ENCODE data around the gene KCNK5.

KCNK5 gene

GRCh38 chr6:39193201-39193791 is 36.0 kb downstream of the KCNK5 start:
- Mint-ChIP-seq H3K27ac (no peak overlapping the region), H3K27me3 (peaks cover 15 to 53% of the 10 kb centered on the region in 2 donors), H3K4me1 (peaks cover 27 to 33% of the 10 kb centered on the region in 2 donors), H3K4me3 (no peak overlapping the region), H3K9me3 (peaks cover 0 to 2% of the 10 kb centered on the region in 2 donors), H3K36me3 (peaks cover 16 to 28% of the 10 kb centered on the region in 2 donors)
- ATAC-seq (replicated peaks) (no peak), DNase-seq (no peak)

DNA sequence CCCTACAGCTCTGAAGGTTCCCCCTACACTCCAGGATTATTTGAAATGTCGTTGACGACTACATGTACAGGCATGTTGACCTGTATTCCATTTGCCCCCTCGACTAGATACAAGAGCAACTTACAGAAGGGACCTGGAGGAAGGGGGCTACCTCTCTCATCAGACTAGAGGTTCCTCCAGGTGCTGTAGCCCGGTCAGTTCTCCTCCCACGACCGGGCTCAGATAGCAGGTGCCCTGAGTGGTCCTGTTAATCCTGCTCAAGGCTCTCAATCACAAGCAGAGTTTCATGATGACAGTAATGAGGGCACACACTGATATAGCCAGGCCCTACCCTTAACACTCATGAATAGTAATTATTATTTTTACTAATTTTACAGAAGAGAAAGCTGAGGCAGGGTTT is 36.5 kb downstream of the KCNK5 start:
- Mint-ChIP-seq H3K27me3 (peaks cover 17 to 57% of the 10 kb centered on the region in 2 donors), H3K9me3 (peaks cover 0 to 2% of the 10 kb centered on the region in 2 donors), H3K4me1 (peaks cover 22 to 30% of the 10 kb centered on the region in 2 donors), H3K27ac (no peak overlapping the region), H3K36me3 (peaks cover 16 to 28% of the 10 kb centered on the region in 2 donors), H3K4me3 (no peak overlapping the region)
- DNase-seq (no peak), ATAC-seq (replicated peaks) (no peak)

- DNase-seq (no peak), ATAC-seq (replicated peaks) (no peak)
- Mint-ChIP-seq H3K4me1 (peaks cover 8 to 16% of the 10 kb centered on the region in 2 donors), H3K27ac (peak overlapping the region; percentile 57), H3K36me3 (peaks cover 16 to 25% of the 10 kb centered on the region in 2 donors), H3K4me3 (no peak overlapping the region), H3K27me3 (peaks cover 17 to 62% of the 10 kb centered on the region in 2 donors), H3K9me3 (peaks cover 0 to 2% of the 10 kb centered on the region in 2 donors)
Observed at GRCh38 chr6:39191236-39191930, 37.9 kb downstream of the KCNK5 start.

DNA sequence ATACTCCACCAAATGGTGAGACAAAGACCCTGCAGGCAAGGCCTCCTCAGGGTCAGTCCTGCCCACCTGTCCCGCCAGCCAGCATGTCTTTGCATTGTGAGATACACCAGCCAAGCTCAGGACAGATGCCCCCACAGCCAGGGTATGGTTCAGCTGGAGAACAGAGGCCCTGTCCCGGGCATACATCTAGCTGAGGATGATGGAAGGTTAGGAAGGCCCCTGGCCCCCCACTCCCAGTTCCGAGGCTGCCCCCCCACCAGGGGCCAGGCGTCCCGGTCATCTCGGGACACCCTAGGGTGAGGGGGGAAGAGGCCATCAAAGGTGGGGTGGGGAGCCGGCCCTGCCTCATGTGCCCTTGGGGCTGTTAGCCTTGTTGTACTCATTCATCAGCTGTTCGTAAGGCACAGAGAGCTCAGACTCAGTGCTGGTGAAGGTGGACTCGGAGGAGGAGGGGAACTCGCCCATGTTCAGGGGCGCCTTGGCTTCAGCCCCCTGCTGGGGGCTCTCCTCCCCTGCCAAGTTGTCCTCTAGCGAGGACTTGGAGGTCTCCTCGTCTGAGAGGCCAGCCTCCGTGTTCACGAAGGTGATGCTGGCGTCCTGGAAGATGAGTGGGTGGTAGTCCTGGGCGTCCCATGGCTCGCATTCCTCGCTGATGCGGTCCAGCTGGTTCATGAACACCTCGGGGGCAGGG is 38.6 kb downstream of the KCNK5 start:
- Mint-ChIP-seq H3K36me3 (peaks cover 16 to 27% of the 10 kb centered on the region in 2 donors), H3K27ac (no peak overlapping the region), H3K4me1 (peaks cover 7 to 9% of the 10 kb centered on the region in 2 donors), H3K9me3 (peaks cover 0 to 2% of the 10 kb centered on the region in 2 donors), H3K27me3 (peaks cover 17 to 67% of the 10 kb centered on the region in 2 donors), H3K4me3 (no peak overlapping the region)
- DNase-seq: no peak
- ATAC-seq (replicated peaks): no peak

- no peak overlapping the region for H3K4me3 Mint-ChIP-seq
- H3K27me3 Mint-ChIP-seq: peaks cover 17 to 69% of the 10 kb centered on the region in 2 donors
- H3K4me1 Mint-ChIP-seq: peaks cover 7 to 8% of the 10 kb centered on the region in 2 donors
- H3K36me3 Mint-ChIP-seq: peaks cover 14 to 27% of the 10 kb centered on the region in 2 donors
- peaks cover 0 to 2% of the 10 kb centered on the region in 2 donors for H3K9me3 Mint-ChIP-seq
- DNase-seq (no peak), ATAC-seq (replicated peaks) (peak; percentile 81 to 86)
- no peak overlapping the region for H3K27ac Mint-ChIP-seq
Observed at GRCh38 chr6:39189915-39190544, 39.2 kb downstream of the KCNK5 start.

DNA sequence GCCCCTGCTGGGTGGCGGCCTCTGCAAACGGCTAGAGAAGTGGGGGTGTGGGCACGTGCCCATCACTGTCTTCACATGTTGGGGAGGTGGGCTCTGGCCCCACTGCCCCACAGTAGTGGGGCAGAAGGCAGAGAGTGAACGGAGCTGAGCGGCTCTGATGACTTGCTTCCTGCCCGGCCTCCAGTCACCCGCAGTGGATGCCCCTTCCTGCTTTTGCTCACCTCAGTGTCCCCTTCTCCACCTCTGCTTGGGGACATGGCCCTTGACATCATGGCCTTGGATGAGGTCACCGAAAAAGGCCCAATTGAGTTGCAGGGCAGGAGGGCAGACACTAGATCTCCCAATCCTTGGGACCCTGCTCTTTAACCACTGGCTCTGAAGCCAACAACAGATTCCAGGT is 40.1 kb downstream of the KCNK5 start:
- no peak for DNase-seq
- peaks cover 17 to 60% of the 10 kb centered on the region in 2 donors for H3K27me3 Mint-ChIP-seq
- H3K36me3 Mint-ChIP-seq: peaks cover 6 to 24% of the 10 kb centered on the region in 2 donors
- peaks cover 5 to 8% of the 10 kb centered on the region in 2 donors for H3K4me1 Mint-ChIP-seq
- ATAC-seq (replicated peaks): no peak
- H3K9me3 Mint-ChIP-seq: no peaks in the 10 kb centered on the region
- H3K4me3 Mint-ChIP-seq: no peak overlapping the region
- H3K27ac Mint-ChIP-seq: peak overlapping the region; percentile 51

DNA sequence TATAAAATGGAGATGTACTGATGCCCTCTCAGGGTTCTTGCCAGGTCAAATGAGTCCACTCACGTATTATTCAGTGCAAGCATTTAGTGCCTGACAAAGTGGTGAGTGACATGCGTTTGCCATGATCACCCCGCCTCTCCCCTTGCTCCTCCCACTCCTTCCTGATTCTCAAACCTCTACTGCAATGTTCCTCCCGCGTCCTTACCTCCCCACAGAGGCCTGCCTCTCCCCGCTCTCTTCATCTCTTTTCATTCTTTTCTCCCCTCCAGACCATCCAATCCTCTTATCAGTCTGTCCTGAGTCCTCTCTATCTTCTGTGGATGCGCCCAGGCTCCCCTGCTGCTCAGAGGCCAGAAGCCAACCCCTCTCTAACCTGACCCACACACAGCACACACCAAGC is 40.7 kb downstream of the KCNK5 start:
- H3K4me1 Mint-ChIP-seq: peaks cover 5 to 8% of the 10 kb centered on the region in 2 donors
- ATAC-seq (replicated peaks) (no peak), DNase-seq (no peak)
- H3K4me3 Mint-ChIP-seq: no peak overlapping the region
- no peaks in the 10 kb centered on the region for H3K9me3 Mint-ChIP-seq
- peaks cover 6 to 22% of the 10 kb centered on the region in 2 donors for H3K36me3 Mint-ChIP-seq
- peaks cover 15 to 54% of the 10 kb centered on the region in 2 donors for H3K27me3 Mint-ChIP-seq
- H3K27ac Mint-ChIP-seq: no peak overlapping the region

DNA sequence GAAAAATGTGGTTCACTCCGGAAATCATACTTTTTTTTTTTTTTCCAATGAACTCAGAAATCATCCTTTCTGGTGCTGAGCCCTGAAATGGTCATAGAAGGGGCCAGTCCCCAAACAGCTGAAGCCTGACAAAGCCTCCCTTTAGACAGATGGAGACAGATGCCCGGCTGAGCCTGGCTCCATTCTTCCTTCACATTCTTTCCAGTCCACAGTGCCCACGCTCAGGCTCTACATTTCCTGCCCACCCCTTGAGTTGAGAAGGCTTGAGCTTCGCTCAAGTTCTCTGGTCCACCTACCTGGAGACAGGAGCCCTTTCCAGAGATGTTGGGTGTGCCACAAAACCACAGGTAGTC is 41.2 kb downstream of the KCNK5 start:
- Mint-ChIP-seq H3K9me3 (no peaks in the 10 kb centered on the region), H3K4me3 (no peak overlapping the region), H3K36me3 (peaks cover 3 to 18% of the 10 kb centered on the region in 2 donors), H3K27ac (no peak overlapping the region), H3K4me1 (peaks cover 5 to 8% of the 10 kb centered on the region in 2 donors), H3K27me3 (peaks cover 10 to 49% of the 10 kb centered on the region in 2 donors)
- no peak for DNase-seq
- ATAC-seq (replicated peaks): no peak

DNA sequence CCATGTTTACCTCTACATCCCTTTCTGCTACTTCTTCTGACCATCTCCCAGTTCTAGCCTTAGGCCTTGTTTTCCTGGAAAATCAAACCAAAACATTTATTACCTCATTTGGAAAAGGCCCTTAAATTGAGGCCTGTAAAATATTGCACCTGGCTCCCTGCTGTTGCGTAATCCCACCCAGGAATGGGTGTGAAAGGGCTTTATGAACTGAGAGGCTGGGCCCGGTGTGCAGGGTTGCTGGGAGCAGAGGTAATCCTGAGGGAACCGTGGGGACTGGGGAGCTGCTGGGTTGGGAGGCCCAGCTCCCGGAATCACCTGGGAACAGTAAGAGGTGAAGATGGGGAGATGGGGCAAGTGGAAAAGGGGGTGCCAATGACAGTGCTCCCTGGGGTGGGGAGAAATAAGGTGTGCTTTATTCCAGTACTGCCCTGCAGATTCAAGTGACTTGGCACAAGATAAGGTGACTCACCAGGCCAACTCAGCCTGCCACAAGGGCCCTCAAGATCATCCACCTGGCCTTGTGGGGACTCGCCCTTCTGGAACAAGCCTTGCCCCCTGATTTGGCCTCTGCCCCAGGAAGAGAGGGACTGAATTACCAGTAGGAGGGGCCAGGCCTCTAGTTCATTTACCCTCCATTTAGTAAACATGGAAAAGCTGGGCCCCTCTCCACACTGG is 44.2 kb downstream of the KCNK5 start:
- Mint-ChIP-seq H3K27me3 (peaks cover 9 to 46% of the 10 kb centered on the region in 2 donors), H3K9me3 (no peaks in the 10 kb centered on the region), H3K4me1 (peaks cover 5 to 8% of the 10 kb centered on the region in 2 donors), H3K27ac (no peak overlapping the region), H3K36me3 (peaks cover 0 to 6% of the 10 kb centered on the region in 2 donors), H3K4me3 (no peak overlapping the region)
- peak in 1 of 2 donors; percentile 31 for ATAC-seq (replicated peaks)
- DNase-seq: no peak

DNA sequence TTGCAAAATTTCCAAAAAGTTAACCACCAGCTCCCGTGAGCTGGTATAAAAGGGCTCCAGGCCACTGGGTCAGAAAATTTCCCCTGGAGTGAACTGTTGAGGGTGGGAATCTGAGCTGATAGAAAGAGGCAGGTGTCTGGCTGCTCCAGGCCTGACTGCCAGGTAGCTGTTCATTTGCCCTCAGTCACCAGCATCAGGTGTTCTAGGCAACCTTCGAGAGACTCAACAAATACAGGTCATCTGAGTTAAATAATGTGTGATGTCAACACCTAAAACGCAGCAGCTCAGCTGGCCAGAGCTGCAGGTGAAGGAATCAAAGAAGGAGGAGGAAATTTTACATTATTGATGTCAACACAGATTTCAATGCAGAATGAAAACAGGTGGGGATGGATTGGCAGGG is 46.7 kb downstream of the KCNK5 start:
- Mint-ChIP-seq H3K36me3 (peaks cover 0 to 2% of the 10 kb centered on the region in 2 donors), H3K9me3 (peaks cover 5 to 7% of the 10 kb centered on the region in 2 donors), H3K27me3 (peaks cover 12 to 36% of the 10 kb centered on the region in 2 donors), H3K27ac (no peak overlapping the region), H3K4me1 (no peaks in the 10 kb centered on the region), H3K4me3 (no peak overlapping the region)
- ATAC-seq (replicated peaks) (no peak), DNase-seq (no peak)

DNA sequence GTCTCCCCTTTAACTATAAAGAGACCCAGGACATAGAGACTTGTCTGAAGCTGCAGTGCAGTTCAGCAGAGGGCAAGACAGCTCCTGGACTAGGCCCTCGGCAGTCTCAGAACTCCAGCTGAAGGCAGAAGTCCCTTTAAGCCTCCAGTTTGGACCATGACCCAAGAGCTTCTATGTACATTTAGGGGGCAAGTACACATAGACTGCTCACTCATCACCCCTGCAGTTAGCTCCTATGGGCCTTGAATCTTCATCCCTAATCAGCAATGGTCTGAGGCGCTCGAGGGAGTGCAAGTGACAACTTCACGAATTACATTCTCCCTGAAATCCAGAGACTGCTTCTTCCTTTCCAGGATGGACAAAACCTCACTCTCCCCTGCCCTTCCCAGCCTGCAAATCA is 47.4 kb downstream of the KCNK5 start:
- no peak for DNase-seq
- Mint-ChIP-seq H3K9me3 (peaks cover 12 to 14% of the 10 kb centered on the region in 2 donors), H3K27ac (no peak overlapping the region), H3K36me3 (peaks cover 6 to 7% of the 10 kb centered on the region in 2 donors), H3K4me1 (no peaks in the 10 kb centered on the region), H3K4me3 (no peak overlapping the region), H3K27me3 (peaks cover 20 to 32% of the 10 kb centered on the region in 2 donors)
- no peak for ATAC-seq (replicated peaks)

GRCh38 chr6:39181333-39181732 is 47.9 kb downstream of the KCNK5 start:
- Mint-ChIP-seq H3K36me3 (peaks cover 7 to 8% of the 10 kb centered on the region in 2 donors), H3K9me3 (peaks cover 13 to 18% of the 10 kb centered on the region in 2 donors), H3K4me3 (no peak overlapping the region), H3K27ac (no peak overlapping the region), H3K4me1 (no peaks in the 10 kb centered on the region), H3K27me3 (peaks cover 21 to 32% of the 10 kb centered on the region in 2 donors)
- no peak for ATAC-seq (replicated peaks)
- DNase-seq: no peak

DNA sequence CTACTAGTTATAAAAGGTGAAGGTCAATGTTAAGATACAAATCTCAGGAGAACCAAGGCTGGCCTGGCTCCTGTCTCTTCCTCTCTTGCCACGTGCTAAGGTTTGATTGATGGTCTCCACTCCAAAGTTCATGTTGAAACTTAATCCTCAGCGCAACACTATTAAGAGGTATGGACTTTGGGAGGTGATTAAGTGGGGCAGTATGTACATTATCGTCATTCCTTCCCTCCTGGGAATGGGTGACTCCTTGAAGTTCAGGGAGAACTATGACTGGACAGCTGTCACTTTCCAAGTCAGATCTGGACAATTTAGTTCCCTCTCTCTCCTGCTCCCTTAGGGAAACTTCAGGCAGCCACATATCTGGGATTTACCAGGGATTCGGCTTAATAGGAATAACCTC is 50.5 kb downstream of the KCNK5 start:
- H3K4me1 Mint-ChIP-seq: peaks cover 0 to 2% of the 10 kb centered on the region in 2 donors
- H3K36me3 Mint-ChIP-seq: peaks cover 5 to 8% of the 10 kb centered on the region in 2 donors
- H3K27ac Mint-ChIP-seq: no peak overlapping the region
- DNase-seq (no peak), ATAC-seq (replicated peaks) (no peak)
- H3K4me3 Mint-ChIP-seq: no peak overlapping the region
- H3K9me3 Mint-ChIP-seq: peaks cover 13 to 18% of the 10 kb centered on the region in 2 donors
- H3K27me3 Mint-ChIP-seq: peaks cover 21 to 26% of the 10 kb centered on the region in 2 donors

DNA sequence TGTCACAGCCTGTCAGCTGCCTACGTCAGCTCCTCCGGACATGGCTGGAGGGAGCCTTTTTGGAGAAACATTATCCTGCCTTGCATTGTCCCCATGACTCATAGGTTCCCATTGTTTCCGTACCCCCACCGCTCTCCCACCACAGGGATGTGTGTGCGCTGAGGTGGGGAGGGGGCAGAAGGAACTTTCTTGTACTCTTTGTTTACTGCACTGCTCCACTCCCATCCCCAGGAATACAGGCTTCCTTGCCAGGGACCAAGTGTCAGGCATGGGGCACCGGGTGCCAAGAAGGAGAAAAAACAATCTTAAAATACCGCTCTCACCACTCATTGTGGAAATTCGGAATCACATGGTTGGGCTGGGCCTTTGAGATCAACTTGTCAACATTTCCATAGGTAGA is 51.0 kb downstream of the KCNK5 start:
- no peak overlapping the region for H3K4me3 Mint-ChIP-seq
- peaks cover 2 to 7% of the 10 kb centered on the region in 2 donors for H3K4me1 Mint-ChIP-seq
- no peak for DNase-seq
- no peak for ATAC-seq (replicated peaks)
- peaks cover 13 to 18% of the 10 kb centered on the region in 2 donors for H3K9me3 Mint-ChIP-seq
- H3K36me3 Mint-ChIP-seq: peaks cover 5 to 8% of the 10 kb centered on the region in 2 donors
- H3K27me3 Mint-ChIP-seq: peaks cover 25 to 26% of the 10 kb centered on the region in 2 donors
- H3K27ac Mint-ChIP-seq: no peak overlapping the region

All from stimulated activated naive B cell treated with anti-CD40 and anti-IgM and Interleukin-4, amounts not matched to agents 10 μg/mL and 1 μg/mL and 100 μg/mL, for 72 hours (primary cell).